Measurements from ENCODE around the gene ZMPSTE24.

Gene ZMPSTE24

DNA sequence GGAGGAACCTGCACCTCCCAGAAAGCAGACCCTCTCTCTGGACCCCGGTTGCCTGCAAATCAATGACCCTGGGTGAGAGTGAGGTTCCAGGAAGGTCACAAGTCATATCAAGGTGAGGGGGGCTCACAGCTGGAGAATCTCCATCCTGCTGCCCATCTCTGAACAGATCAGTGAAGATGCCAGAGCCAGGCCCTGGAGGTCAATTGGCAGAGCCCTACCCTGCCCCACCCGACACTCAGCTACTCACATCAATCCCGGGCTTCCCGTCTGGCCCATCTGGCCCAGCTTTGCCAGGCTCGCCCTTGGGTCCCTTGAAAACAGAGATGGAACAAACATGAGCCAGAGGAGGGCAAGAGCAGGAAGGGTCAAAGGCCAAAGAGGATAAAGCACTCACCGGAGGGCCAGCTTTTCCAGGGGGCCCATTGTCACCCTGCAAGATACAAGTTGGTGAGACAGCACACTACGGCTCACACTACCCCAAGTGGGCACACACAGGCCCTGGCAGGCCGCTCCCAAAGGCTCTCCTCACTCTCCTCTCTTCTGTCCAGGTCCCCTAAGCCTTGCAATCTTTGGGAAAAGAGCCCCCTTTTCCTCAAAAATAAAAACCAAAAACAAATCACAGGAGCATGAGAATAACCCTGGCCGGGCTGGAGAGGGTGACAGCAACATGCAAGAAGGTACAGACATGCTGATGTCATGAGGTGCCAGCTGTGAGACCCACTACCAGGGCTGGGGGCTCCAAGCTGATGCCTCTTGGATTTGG lies 56.1 kb downstream of the ZMPSTE24 start:
- TF ChIP-seq, protein P1, sequence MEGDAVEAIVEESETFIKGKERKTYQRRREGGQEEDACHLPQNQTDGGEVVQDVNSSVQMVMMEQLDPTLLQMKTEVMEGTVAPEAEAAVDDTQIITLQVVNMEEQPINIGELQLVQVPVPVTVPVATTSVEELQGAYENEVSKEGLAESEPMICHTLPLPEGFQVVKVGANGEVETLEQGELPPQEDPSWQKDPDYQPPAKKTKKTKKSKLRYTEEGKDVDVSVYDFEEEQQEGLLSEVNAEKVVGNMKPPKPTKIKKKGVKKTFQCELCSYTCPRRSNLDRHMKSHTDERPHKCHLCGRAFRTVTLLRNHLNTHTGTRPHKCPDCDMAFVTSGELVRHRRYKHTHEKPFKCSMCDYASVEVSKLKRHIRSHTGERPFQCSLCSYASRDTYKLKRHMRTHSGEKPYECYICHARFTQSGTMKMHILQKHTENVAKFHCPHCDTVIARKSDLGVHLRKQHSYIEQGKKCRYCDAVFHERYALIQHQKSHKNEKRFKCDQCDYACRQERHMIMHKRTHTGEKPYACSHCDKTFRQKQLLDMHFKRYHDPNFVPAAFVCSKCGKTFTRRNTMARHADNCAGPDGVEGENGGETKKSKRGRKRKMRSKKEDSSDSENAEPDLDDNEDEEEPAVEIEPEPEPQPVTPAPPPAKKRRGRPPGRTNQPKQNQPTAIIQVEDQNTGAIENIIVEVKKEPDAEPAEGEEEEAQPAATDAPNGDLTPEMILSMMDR (IDR thresholded peaks at IDR 0.05; ENCODE audit: extremely low read depth, missing control alignments) = no peak
- DNase-seq (ENCODE audit: low spot score) = no peak

DNA sequence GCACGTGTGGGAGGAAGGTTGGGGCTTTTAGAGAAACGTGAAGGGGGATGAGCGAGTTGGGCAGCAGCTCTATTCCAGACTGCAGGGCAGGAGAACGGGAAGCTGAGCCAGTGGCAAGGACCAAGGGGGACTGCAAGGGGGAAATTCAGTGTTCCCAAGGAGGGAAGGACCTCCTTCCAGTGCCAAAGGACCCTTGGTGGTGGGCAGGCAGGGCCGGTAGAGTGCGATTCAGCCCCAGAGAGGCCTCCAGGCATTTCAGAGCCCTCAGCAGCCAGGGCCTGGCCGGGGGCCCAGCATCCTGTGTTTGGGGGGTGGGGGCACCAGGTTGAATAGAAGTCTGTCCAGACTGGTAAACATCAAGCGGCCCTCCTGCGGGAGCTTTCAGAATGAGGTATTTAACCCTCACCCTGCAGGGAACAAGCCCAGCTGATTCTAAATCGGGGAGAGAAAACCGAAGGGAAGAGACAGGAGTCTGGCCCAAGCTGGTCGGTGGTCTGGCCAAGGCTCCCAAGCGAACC lies 56.7 kb downstream of the ZMPSTE24 start:
- TF ChIP-seq, protein P1 (IDR thresholded peaks at IDR 0.05; ENCODE audit: extremely low read depth, missing control alignments) = no peak
- no peak for DNase-seq (ENCODE audit: low spot score)

DNA sequence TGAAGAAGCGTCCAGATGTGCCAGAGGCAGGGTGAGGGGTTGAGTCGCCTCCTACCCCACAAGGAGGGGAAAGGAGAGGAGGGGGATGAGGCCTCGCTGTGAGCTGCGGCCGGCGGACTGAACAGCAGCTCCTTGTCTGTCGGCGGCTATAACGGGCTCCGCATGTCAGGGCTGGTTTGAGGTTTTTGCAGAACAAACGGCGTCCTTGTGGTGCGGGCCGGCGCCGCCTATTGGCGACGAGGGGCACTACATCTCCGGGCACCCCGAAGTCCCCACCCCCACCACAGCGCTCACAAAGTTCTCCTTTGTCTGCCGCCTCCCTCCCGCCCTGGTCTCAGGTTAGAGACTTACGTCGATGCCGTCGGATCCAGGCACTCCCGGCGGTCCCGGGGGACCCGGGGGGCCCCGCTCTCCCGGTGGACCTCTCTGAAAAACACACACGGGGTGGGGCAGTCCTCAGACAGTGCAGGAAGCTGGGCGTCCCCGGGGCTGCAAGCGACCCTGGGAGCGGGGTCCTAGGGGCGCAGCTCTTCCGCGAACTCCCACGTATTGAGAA lies 57.3 kb downstream of the ZMPSTE24 start:
- TF ChIP-seq, protein P1 (IDR thresholded peaks at IDR 0.05; ENCODE audit: extremely low read depth, missing control alignments) = peak; percentile 80
- DNase-seq (ENCODE audit: low spot score) = peak; percentile 90

DNA sequence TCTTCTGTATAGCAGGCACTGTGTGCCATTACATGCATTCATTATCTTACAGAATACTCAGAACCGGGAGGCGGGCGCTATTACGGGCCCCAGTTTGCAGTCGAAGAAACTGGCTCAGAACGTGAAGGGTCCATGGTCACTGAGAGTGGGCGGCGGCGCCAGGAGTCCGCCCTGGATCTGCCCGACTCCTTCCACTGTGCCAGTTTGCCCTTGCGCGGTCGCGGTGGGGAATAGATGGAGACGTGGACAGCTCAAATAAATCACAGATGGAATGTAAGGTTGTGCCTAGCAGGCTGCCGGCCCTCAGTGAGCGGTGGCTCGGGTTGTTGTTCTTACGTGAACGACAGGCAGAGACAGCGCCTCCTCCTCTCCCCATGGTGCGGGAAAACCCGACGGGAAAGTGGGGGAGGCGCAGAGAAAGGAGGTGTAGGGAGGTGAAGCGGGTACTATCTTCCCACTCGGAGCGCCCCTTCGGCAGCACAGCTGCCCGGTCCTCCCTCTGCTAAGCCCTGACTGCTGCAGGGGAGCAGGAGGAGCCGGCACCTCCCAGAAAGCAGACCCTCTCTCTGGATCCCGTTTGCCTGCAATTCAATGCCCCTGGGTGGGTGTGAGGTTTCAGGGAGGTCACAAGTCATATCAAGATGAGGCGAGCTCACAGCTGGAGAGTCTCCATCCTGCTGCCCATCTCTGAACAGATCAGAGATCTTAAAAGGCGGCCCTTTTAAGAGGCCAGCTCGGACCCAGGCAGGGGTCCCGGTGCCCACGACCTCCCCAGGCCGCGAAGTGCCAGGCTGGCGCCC lies 58.0 kb downstream of the ZMPSTE24 start:
- TF ChIP-seq, protein P1 (IDR thresholded peaks at IDR 0.05; ENCODE audit: extremely low read depth, missing control alignments) = no peak
- no peak for DNase-seq (ENCODE audit: low spot score)

DNA sequence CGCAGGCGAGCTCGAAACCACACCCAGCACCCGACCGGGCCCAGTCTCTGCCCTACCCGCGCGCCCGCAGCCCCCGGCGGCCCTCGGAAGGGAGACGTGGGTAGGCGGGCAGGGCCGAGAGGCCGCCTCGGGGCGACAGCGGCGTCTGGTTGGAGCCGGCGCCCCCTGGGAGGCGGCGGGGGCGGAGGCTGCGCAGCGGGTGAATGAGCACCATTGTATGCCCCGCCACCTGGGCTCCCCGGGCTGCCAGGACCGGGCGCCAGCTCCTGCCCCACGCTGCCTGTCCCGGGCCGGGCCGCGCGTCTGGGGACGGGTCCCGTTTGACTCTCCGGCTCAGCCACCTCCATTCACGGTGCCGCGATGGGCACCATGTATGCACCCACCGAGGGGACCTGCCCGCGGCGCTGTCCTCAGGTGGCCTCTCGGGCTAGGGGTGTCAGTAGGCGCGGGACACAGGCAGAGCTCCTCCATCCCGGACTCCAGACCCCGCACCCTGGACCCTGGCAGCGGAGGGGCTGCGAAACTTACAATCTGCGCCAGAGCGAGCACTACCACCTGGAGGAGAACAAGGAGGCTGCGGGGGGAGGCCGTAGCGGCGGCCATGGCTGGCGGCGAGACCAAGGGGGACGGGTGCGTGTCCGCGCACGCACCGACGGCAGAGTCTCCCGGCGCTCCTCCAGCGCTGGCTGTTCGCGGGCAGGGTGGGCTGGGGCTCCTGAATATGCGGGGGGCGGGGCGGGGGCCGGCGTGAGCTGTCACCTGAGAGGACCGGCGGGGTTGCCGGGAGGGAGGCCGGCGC lies 58.8 kb downstream of the ZMPSTE24 start, which contains the start of gene COL9A2:
TSS of gene COL9A2 (minus strand) at position 692 of the 799 bp plus-strand sequence. CDS start at position 603, 89 bp downstream.
- TF ChIP-seq, protein P1 (IDR thresholded peaks at IDR 0.05; ENCODE audit: extremely low read depth, missing control alignments) = no peak
- DNase-seq (ENCODE audit: low spot score) = peak; percentile 82

DNA sequence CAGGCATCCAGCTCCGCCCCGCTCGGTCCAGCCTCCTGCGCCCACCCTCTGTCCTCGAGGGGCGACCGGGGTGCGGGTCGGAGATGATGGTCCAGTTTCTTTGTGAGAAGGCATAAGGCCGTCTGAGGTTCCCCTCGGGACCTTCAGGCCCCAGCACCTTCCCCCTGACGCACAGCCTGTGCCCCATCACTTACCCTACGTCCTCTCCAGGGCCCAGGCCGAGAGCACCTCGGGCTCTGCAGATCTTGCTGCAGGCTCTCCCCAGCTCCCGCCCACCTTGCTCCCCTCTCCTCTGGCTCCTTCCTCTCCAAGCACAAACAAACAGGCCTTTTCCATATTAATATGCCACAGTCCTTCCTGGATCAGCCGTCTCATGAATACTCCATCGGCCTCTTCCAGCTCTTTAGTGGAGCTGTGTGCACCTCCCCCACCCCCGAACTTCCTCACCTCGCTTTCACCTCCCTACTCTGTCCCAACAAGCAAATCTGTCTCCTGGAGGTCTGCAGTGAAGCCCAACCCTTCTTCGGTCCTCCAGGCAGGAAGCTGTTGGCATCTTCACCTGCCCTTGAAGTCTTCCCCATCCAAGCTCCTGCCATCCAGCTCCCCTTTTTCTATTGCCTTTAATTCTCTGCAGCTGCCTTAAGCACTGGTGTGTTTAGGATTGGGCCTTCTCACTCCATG lies 59.5 kb downstream of the ZMPSTE24 start:
- no peak for DNase-seq (ENCODE audit: low spot score)
- TF ChIP-seq, protein P1 (IDR thresholded peaks at IDR 0.05; ENCODE audit: extremely low read depth, missing control alignments) = no peak

Data from GM20000 (cell line).